Stimulated activated effector memory CD8-positive, alpha-beta T cell treated with anti-CD3 and anti-CD28 coated beads, Interleukin-12 subunit alpha, Interleukin-12 subunit beta, amount 100 ng/mL, for 72 hours (primary cell): ENCODE data around the gene SMIM17.
"Not testable (repeated sequence)": the region's sequence is repeated elsewhere in the genome, so short reads cannot be mapped to it uniquely, and the experiment has no call there.

ENCODE experiments used
- ATAC-seq: fragments of 150-1000 bp; cut with Tn5 transposase; 2 replicates; pipeline ENCODE4 v1.10.0; 2021
- DNase-seq, 2 donors: peaks; one replicate each; pipeline ENCODE4 v3.0.0; 2021 to 2022; ENCODE audit warnings: low spot score in 2 of 2
- H3K27ac Mint-ChIP-seq: one replicate; pipeline ENCODE4 v1.8.0; 2022; ENCODE audit warnings: mild to moderate bottlenecking, mixed read lengths
- H3K36me3 Mint-ChIP-seq: one replicate; pipeline ENCODE4 v1.8.0; 2022; ENCODE audit warnings: mild to moderate bottlenecking, mixed read lengths
- H3K4me1 Mint-ChIP-seq: one replicate; pipeline ENCODE4 v1.8.0; 2022; ENCODE audit warnings: mixed read lengths
- H3K4me3 Mint-ChIP-seq: one replicate; pipeline ENCODE4 v1.8.0; 2022; ENCODE audit warnings: mild to moderate bottlenecking, mixed read lengths
- H3K9me3 Mint-ChIP-seq: one replicate; pipeline ENCODE4 v1.8.0; 2022; ENCODE audit warnings: mixed read lengths

The SMIM17 gene

GRCh38 chr19:56671613-56671994 lies 28.6 kb downstream of the SMIM17 start, which contains the start of gene ZNF835:
Gene ZNF835, minus strand, starts transcription at chr19:56671757. Its CDS starts 6,559 bp downstream, at chr19:56665198.
- peaks cover 6% of the 10 kb centered on the region for H3K4me1 Mint-ChIP-seq
- DNase-seq (peak; percentile 55 to 69), ATAC-seq (peak; percentile 86)
- H3K36me3 Mint-ChIP-seq: no peaks in the 10 kb centered on the region
- peaks cover 8% of the 10 kb centered on the region for H3K9me3 Mint-ChIP-seq
- no peak within 1 kb of the TSS for H3K27ac Mint-ChIP-seq
- H3K4me3 Mint-ChIP-seq: peak within 1 kb of the TSS; percentile 71

GRCh38 chr19:56672610-56673009 lies 29.7 kb downstream of the SMIM17 start:
- H3K4me3 Mint-ChIP-seq, H3K4me1 Mint-ChIP-seq, DNase-seq, ATAC-seq, H3K9me3 Mint-ChIP-seq, H3K36me3 Mint-ChIP-seq, H3K27ac Mint-ChIP-seq: not testable (repeated sequence)

- H3K4me3 Mint-ChIP-seq: no peak overlapping the region
- H3K36me3 Mint-ChIP-seq: no peaks in the 10 kb centered on the region
These were observed 35.2 kb downstream of the SMIM17 start for GRCh38 chr19:56678205-56678604.

GRCh38 chr19:56681702-56682101 lies 38.7 kb downstream of the SMIM17 start:
- no peak for ATAC-seq
- no peak overlapping the region for H3K27ac Mint-ChIP-seq
- H3K9me3 Mint-ChIP-seq: peaks cover 21% of the 10 kb centered on the region
- no peaks in the 10 kb centered on the region for H3K36me3 Mint-ChIP-seq
- no peak overlapping the region for H3K4me3 Mint-ChIP-seq
- H3K4me1 Mint-ChIP-seq: no peaks in the 10 kb centered on the region
- no peak for DNase-seq

More at GRCh38 chr19:56678205-56678604, 35.2 kb downstream of the SMIM17 start:
- Mint-ChIP-seq H3K9me3 (peaks cover 11% of the 10 kb centered on the region), H3K27ac (no peak overlapping the region), H3K4me1 (no peaks in the 10 kb centered on the region)
- DNase-seq (no peak), ATAC-seq (no peak)

DNA sequence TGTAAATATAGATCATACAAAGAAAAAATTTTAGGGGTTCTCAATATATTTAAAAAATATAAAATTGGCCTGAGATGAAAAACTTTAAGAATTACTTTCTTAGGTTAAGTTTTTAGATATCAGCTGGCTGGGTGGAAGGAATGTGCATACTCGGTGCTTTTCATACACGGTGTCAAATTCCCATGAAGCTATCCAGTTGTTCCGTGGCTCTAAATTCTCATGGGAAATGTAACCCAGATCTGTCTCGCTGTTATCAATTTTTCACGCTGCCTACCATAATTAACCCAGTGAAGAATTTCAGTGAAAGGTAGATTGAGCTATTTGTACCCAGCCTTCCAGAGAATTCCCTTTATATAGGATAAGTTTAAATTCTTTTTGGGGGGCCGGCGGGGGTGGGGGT lies 40.2 kb downstream of the SMIM17 start:
- DNase-seq: no peak
- ATAC-seq: no peak
- H3K9me3 Mint-ChIP-seq: peaks cover 27% of the 10 kb centered on the region
- H3K4me1 Mint-ChIP-seq: no peaks in the 10 kb centered on the region
- H3K4me3 Mint-ChIP-seq: no peak overlapping the region
- no peak overlapping the region for H3K27ac Mint-ChIP-seq
- H3K36me3 Mint-ChIP-seq: no peaks in the 10 kb centered on the region

- H3K4me1 Mint-ChIP-seq: no peaks in the 10 kb centered on the region
- peaks cover 19% of the 10 kb centered on the region for H3K9me3 Mint-ChIP-seq
- no peak overlapping the region for H3K27ac Mint-ChIP-seq
- ATAC-seq: no peak
- no peak for DNase-seq
- no peak overlapping the region for H3K4me3 Mint-ChIP-seq
- no peaks in the 10 kb centered on the region for H3K36me3 Mint-ChIP-seq
These were observed 44.1 kb downstream of the SMIM17 start for GRCh38 chr19:56687031-56687430.

GRCh38 chr19:56689198-56689597 lies 46.2 kb downstream of the SMIM17 start:
- Mint-ChIP-seq H3K27ac (no peak overlapping the region), H3K36me3 (no peaks in the 10 kb centered on the region), H3K4me3 (no peak overlapping the region), H3K9me3 (peaks cover 31% of the 10 kb centered on the region), H3K4me1 (no peaks in the 10 kb centered on the region)
- ATAC-seq (no peak), DNase-seq (no peak)

DNA sequence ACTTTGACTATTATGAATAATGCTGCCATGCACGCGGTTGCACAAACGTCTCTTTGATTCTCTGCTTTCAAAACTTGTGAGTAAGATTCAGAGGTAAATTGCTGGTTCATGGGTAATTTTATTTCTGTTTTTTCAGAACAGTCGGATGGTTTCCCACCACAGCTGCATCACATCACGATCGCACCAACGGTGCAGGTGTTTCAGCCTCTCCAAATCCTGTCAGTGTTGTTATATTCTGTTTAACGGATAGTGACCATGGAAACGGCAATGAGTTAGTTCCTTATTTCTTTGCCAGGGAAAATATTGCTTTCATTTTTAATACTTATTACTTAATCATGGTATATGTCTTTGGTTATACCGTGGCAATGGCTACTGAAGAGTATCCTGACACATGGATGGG lies 47.7 kb downstream of the SMIM17 start:
- no peak for DNase-seq
- H3K4me1 Mint-ChIP-seq: no peaks in the 10 kb centered on the region
- no peak overlapping the region for H3K4me3 Mint-ChIP-seq
- ATAC-seq: no peak
- peaks cover 24% of the 10 kb centered on the region for H3K9me3 Mint-ChIP-seq
- H3K36me3 Mint-ChIP-seq: no peaks in the 10 kb centered on the region
- H3K27ac Mint-ChIP-seq: no peak overlapping the region

DNA sequence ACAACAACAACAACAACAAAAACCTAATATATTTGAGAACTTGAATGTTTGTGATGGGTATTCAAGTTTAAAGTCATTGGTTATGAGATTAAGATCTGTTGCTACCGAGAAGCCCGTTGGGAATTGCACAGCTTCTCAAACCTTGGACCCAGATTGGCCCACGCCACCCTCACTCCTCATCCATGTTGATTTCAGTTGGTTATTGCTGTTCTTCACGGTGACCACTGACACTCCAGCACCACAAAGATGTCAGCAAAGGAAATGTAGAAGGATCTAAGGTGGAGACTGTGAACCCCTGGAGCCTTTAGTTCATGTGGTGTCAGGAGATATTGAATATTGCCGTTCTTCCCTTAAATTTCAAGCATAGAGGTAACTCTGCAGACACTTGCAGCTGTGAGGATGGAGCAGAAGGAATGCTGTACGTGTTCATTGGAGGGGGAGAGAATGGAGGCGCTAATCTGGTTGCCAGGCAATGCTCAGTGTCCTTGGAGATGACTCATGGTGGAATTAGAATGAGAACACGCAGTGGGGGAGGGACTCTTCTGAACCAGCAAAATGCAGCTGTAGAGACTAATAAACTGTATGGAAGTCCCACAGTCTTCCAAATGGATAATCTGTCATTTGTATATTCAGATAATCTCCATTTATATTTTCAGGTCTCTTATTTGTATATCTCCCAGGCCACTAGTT lies 49.4 kb downstream of the SMIM17 start:
- H3K4me1 Mint-ChIP-seq: no peaks in the 10 kb centered on the region
- no peak overlapping the region for H3K4me3 Mint-ChIP-seq
- H3K27ac Mint-ChIP-seq: no peak overlapping the region
- peaks cover 17% of the 10 kb centered on the region for H3K9me3 Mint-ChIP-seq
- DNase-seq (no peak), ATAC-seq (no peak)
- H3K36me3 Mint-ChIP-seq: no peaks in the 10 kb centered on the region

DNA sequence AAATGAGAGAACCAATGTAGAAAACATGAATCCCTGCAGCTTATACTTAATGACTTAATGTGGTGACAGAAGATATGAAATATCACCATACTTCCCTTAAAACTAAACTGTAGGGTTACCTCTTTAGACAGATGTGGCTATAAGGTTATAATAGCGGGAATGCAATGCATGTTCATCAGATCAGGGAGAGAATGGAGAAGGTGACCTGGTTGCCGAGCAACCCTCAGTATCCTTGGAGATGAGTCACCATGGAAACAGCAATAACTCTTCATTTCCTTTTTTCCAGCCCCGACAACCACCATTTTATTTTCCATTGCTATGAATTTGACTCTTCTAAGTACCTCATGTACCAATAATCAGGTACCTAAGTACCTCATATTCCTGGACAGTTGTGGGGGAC lies 56.6 kb downstream of the SMIM17 start:
- ATAC-seq (no peak), DNase-seq (no peak)
- Mint-ChIP-seq H3K4me3 (no peak overlapping the region), H3K9me3 (peaks cover 20% of the 10 kb centered on the region), H3K4me1 (no peaks in the 10 kb centered on the region), H3K36me3 (no peaks in the 10 kb centered on the region), H3K27ac (no peak overlapping the region)

DNA sequence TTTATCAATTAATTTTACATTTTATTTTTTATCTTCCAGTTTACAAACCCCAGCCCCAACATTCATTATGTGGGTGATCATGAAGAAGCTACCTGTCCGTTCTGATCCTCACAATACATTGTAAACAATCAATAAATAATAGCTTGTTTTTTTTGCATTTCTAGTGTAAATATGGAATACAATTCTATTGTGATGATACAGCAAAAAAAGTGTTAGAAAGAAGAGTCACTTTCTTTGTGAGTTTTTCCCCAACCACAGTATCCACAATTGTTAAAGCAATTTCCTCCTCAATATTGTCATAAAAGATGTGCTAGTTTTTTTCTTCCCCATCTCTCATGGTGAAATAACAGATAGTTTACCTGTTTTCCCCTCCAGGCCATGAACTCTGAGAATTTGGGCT lies 58.9 kb downstream of the SMIM17 start:
- Mint-ChIP-seq H3K4me1 (no peaks in the 10 kb centered on the region), H3K27ac (no peak overlapping the region), H3K36me3 (no peaks in the 10 kb centered on the region), H3K9me3 (peaks cover 27% of the 10 kb centered on the region), H3K4me3 (no peak overlapping the region)
- no peak for DNase-seq
- ATAC-seq: no peak

GRCh38 chr19:56705939-56706338 lies 63.0 kb downstream of the SMIM17 start:
- Mint-ChIP-seq H3K27ac (no peak overlapping the region), H3K4me3 (no peak overlapping the region), H3K9me3 (peaks cover 34% of the 10 kb centered on the region), H3K4me1 (no peaks in the 10 kb centered on the region), H3K36me3 (no peaks in the 10 kb centered on the region)
- DNase-seq (no peak), ATAC-seq (no peak)
